GM10847 (cell line): ENCODE measurements around the gene BRINP1.

Experiments
- POLR2A ChIP-seq: IDR thresholded peaks from 2 replicates; pipeline ENCODE4 v1.6.1; 2011; ENCODE audit not compliant: insufficient read length; ENCODE audit errors: extremely low read depth

Gene BRINP1

GRCh38 chr9:119365291-119366027 lies 3.8 kb downstream of the BRINP1 start:
- no peak for TF ChIP-seq POLR2A

GRCh38 chr9:119360237-119360636 lies 9.0 kb downstream of the BRINP1 start:
- TF ChIP-seq POLR2A = no peak

GRCh38 chr9:119357336-119358096 lies 11.7 kb downstream of the BRINP1 start:
- no peak for TF ChIP-seq POLR2A

GRCh38 chr9:119349351-119349825 lies 19.8 kb downstream of the BRINP1 start:
- TF ChIP-seq POLR2A = no peak

GRCh38 chr9:119343059-119343990 lies 25.9 kb downstream of the BRINP1 start:
- no peak for TF ChIP-seq POLR2A

- no peak for TF ChIP-seq POLR2A
Measured at GRCh38 chr9:119339056-119339455, 30.2 kb downstream of the BRINP1 start.

- no peak for TF ChIP-seq POLR2A
Measured at GRCh38 chr9:119337573-119337972, 31.7 kb downstream of the BRINP1 start.

GRCh38 chr9:119334745-119335144 lies 34.5 kb downstream of the BRINP1 start:
- TF ChIP-seq POLR2A = no peak

GRCh38 chr9:119333507-119334229 lies 35.6 kb downstream of the BRINP1 start:
- no peak for TF ChIP-seq POLR2A

- TF ChIP-seq POLR2A = no peak
Measured at GRCh38 chr9:119332522-119332921, 36.7 kb downstream of the BRINP1 start.

GRCh38 chr9:119322184-119322583 lies 47.1 kb downstream of the BRINP1 start:
- TF ChIP-seq POLR2A = no peak

- TF ChIP-seq POLR2A = no peak
Measured at GRCh38 chr9:119318371-119318770, 50.9 kb downstream of the BRINP1 start.

GRCh38 chr9:119313846-119314245 lies 55.4 kb downstream of the BRINP1 start:
- TF ChIP-seq POLR2A = no peak

GRCh38 chr9:119310741-119311140 lies 58.5 kb downstream of the BRINP1 start:
- no peak for TF ChIP-seq POLR2A

GRCh38 chr9:119307471-119307870 lies 61.8 kb downstream of the BRINP1 start:
- TF ChIP-seq POLR2A = no peak
